GM23248 (cell line): ENCODE results near the gene CGNL1.

Experiments
- EZH2 ChIP-seq: fragments of 200-600 bp; sonication (generic); IDR thresholded peaks from 2 replicates; pipeline ENCODE4 v1.6.1; 2018; ENCODE audit warnings: antibody characterized with exemption, mild to moderate bottlenecking; ENCODE audit not compliant: insufficient read depth, poor library complexity, severe bottlenecking
- EZH2phosphoT487 ChIP-seq: fragments of 200-600 bp; sonication (generic); IDR thresholded peaks from 2 replicates; pipeline ENCODE4 v1.6.1; 2018; ENCODE audit warnings: antibody characterized with exemption, moderate library complexity, mild to moderate bottlenecking, low read depth; ENCODE audit not compliant: insufficient read depth

DNA sequence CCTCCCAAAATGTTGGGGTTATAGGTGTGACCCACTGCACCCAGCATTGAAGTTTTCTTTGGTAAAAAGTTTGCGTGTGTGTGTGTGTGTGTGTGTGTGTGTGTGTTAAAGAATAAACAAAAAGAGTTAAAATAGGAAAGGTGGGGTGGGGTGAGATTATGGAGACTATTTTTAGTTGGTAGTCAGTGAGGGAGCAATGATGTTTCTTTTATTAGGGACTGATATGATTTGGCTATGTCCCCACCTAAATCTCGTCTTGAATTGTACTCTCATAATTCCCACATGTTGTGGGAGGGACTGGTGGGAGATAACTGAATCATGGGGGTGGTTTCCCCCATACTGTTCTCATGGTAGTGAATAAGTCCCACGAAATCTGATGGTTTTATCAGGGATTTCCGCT lies 92.2 kb downstream of the CGNL1 start:
- no peak for TF ChIP-seq EZH2
- no peak for TF ChIP-seq EZH2phosphoT487
